Tibial artery (tissue), 4 donors: ENCODE data around the gene TLX2.
"Not testable (repeated sequence)": the region's sequence is repeated elsewhere in the genome, so short reads cannot be mapped to it uniquely, and the experiment has no call there.

ENCODE experiments used
- DNase-seq, 2 donors: peaks; one replicate each; pipeline ENCODE4 v3.0.0-alpha.2; 2019
- H3K27ac ChIP-seq, 2 donors: fragments of 200-600 bp; sonication (generic) in 1 of 2; 1 replicate in 1 of 2; 2 replicates in 1 of 2; pipeline ENCODE4 v1.5.1; 2018 to 2019; ENCODE audit warnings: mild to moderate bottlenecking in 1 of 2
- H3K27me3 ChIP-seq, 2 donors: fragments of 200-600 bp; sonication (generic) in 1 of 2; one replicate each; pipeline versions ENCODE4 v1.5.1 to v1.6.0; 2016 to 2019
- H3K36me3 ChIP-seq, 3 donors: fragments of 200-600 bp; sonication (generic) in 2 of 3; one replicate each; pipeline ENCODE4 v1.5.1; 2016 to 2019; ENCODE audit warnings: mild to moderate bottlenecking in 2 of 3
- H3K4me1 ChIP-seq, 4 donors: fragments of 200-600 bp; sonication (generic) in 2 of 4; 1 replicate in 3 of 4; 2 replicates in 1 of 4; pipeline ENCODE4 v1.5.1; 2016 to 2019
- H3K4me3 ChIP-seq, 2 donors: fragments of 200-600 bp; sonication (generic) in 1 of 2; 1 replicate in 1 of 2; 2 replicates in 1 of 2; pipeline ENCODE4 v1.5.1; 2018 to 2019; ENCODE audit warnings: mild to moderate bottlenecking in 2 of 2
- H3K9me3 ChIP-seq, 3 donors: fragments of 200-600 bp; sonication (generic) in 1 of 3; one replicate each; pipeline ENCODE4 v1.5.1; 2016 to 2019
- CTCF ChIP-seq, 2 experiments: fragments of 200-600 bp in 1 of 2; fragments of 450-650 bp in 1 of 2; IDR thresholded peaks; one replicate each; pipeline ENCODE4 v1.5.1; 2017 to 2019; ENCODE audit warnings: antibody characterized with exemption in 2 of 2, mild to moderate bottlenecking in 1 of 2, moderate library complexity in 1 of 2
- intact Hi-C: fragments of 100-400 bp; cut with DNase I; formaldehyde crosslinking; loops from one replicate; pipeline ENCODE4 v1.15.0; 2023; ENCODE audit warnings: low total_unique reads

Gene TLX2

DNA sequence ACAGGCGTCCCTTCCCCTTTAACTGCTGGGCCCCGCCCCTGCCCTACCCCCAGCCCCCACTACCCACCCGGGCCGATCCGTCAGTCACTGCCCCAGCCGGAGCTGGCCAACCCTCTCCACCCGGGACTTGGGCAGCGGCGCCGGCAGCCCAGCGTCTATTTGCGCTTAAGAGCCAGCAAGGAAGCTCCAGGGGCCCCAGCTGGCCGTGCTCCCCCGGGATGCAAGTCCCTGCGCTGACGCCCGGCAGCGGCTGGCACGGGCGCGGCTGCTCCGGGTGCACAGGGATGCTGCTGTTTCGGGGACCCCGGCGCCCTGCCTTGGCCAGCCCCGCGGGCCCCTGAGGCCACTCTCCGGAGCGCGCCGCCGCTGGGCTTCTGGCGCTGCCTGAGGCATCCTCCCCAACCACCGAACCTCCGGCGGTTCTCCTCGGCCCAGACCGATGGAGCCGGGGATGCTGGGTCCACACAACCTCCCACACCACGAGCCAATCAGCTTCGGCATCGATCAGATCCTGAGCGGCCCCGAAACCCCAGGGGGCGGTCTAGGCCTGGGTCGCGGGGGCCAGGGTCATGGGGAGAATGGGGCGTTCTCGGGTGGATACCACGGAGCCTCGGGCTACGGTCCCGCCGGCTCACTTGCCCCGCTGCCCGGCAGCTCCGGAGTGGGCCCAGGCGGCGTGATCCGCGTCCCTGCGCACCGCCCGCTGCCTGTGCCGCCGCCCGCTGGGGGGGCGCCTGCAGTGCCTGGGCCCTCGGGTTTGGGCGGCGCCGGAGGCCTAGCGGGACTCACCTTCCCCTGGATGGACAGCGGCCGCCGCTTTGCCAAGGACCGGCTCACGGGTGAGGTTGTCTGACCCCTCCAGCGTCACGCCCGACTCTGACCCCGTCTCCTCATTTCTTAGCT, at the start of gene TLX2:
Gene TLX2, plus strand, starts transcription at position 83 of the 903 bp plus-strand sequence. Its CDS starts 357 bp downstream, at position 440.
- intact Hi-C loops, result no loop called here
- no peak for TF ChIP-seq CTCF (IDR thresholded peaks at IDR 0.05)
- DNase-seq, result no peak
- Histone ChIP-seq H3K4me1 (peaks cover 0 to 31% (median 28%) of the 10 kb centered on the region in 4 donors), H3K27ac (no peak within 1 kb of the TSS), H3K36me3 (no peaks in the 10 kb centered on the region), H3K27me3 (peaks cover 20 to 100% of the 10 kb centered on the region in 2 donors), H3K4me3 (peak within 1 kb of the TSS in 1 of 2 donors; percentile 19), H3K9me3 (no peaks in the 10 kb centered on the region)

GRCh38 chr2:74470742-74471141, 43.5 kb upstream of the TLX2 start:
- H3K9me3 ChIP-seq, H3K4me3 ChIP-seq, DNase-seq, intact Hi-C loops, H3K27ac ChIP-seq, H3K27me3 ChIP-seq: not testable (repeated sequence)
- Histone ChIP-seq H3K4me1 (peaks cover 0 to 32% (median 20%) of the 10 kb centered on the region in 4 donors), H3K36me3 (peaks cover 13 to 22% (median 15%) of the 10 kb centered on the region in 3 donors)

- peak overlapping the region; percentile 78 to 85 for H3K27ac ChIP-seq
- DNase-seq, result no peak
- H3K4me3 ChIP-seq, result peak overlapping the region; percentile 61 to 69
- no peak for TF ChIP-seq CTCF (IDR thresholded peaks at IDR 0.05)
- peaks cover 13 to 29% (median 15%) of the 10 kb centered on the region in 3 donors for H3K36me3 ChIP-seq
- peaks cover 0 to 25% (median 13%) of the 10 kb centered on the region in 4 donors for H3K4me1 ChIP-seq
- no peaks in the 10 kb centered on the region for H3K27me3 ChIP-seq
- intact Hi-C loops, result no loop called here
- no peaks in the 10 kb centered on the region for H3K9me3 ChIP-seq
Observed at GRCh38 chr2:74471332-74472065, 42.8 kb upstream of the TLX2 start.

DNA sequence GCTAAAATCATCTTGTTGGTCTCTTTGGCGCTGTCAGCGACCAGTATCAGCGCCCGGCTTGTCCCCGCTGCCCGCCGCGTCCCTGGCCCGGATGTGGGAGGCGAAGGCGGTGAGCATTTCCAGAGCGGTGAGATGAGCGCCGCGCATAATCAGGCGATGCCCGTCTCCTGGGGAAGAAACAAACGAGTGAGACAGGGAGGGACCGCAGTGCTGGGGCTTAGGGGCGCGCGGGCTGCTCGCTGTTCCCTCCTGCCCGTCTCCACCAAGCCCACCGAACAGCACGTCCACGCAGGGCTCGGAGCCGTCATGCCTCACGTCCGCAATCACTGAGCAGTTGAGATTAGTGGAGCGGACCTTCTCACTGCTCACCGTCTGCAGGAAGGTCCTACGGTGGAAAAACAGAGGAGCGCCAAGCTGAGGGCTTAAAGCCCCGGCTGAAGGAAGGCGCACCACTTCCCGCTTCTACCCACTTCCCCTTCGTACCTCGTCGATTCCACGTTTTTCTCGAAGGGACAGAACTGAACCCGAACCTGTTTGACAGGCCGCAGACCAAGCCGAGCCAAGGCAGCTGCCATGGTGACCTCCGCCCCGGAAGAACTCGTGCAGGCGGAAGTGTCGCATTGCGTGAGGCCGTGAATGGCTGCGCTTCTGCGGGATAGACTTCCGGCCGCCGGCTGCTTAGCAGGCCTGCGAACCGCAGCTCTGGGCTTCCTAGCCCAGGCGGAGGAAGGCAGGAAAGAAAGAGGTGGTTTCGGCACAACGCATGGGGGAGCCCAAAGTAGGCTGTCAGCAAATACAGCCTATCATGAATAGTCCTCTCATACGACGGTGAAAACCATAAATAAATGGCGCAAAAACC, 41.9 kb upstream of the TLX2 start, which contains the start of gene MRPL53:
Gene MRPL53, minus strand, starts transcription at position 595 of the 859 bp plus-strand sequence. Its CDS starts 20 bp downstream, at position 575.
- peaks cover 13 to 32% (median 15%) of the 10 kb centered on the region in 3 donors for H3K36me3 ChIP-seq
- H3K4me3 ChIP-seq, result peak within 1 kb of the TSS; percentile 61 to 69
- peak within 1 kb of the TSS; percentile 78 to 85 for H3K27ac ChIP-seq
- intact Hi-C loops, result no loop called here
- H3K27me3 ChIP-seq, result no peaks in the 10 kb centered on the region
- TF ChIP-seq CTCF (IDR thresholded peaks at IDR 0.05), result peak in 1 of 2 experiments; percentile 2
- DNase-seq, result peak; percentile 94 to 95
- peaks cover 0 to 25% (median 13%) of the 10 kb centered on the region in 4 donors for H3K4me1 ChIP-seq
- H3K9me3 ChIP-seq, result no peaks in the 10 kb centered on the region

DNA sequence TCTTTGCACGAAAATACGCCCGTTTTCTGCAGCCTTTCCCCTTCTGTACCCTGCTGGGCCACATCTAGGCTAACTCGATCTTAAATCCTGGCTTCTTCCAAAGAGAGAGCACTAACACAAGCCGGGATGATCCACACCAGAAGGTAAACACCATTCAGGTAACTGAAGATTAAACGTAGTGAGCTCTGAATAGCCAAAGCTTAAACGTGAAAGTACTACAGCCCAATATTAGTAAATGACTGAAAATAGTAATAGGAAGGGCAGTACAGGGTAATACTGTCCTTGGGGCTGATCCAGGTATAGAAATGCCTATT, 41.3 kb upstream of the TLX2 start:
- Histone ChIP-seq H3K27ac (peak overlapping the region; percentile 78 to 85), H3K36me3 (peaks cover 15 to 38% (median 15%) of the 10 kb centered on the region in 3 donors), H3K4me1 (peaks cover 0 to 25% (median 13%) of the 10 kb centered on the region in 4 donors), H3K9me3 (no peaks in the 10 kb centered on the region), H3K27me3 (no peaks in the 10 kb centered on the region), H3K4me3 (peak overlapping the region; percentile 61 to 69)
- intact Hi-C loops, result no loop called here
- no peak for DNase-seq
- TF ChIP-seq CTCF (IDR thresholded peaks at IDR 0.05), result no peak
